T-helper 2 cell treated with Interferon-gamma antibody and Interleukin-4, amounts not matched to agents 100 ng/mL and 5 ng/mL, for 36 hours (primary cell): ENCODE measurements around the gene CDO1. TPM values are rescaled to one million over a fixed set of nuclear protein-coding genes. Genes with fewer than 3 reads are reported as not detected.
"Not testable (repeated sequence)": the region's sequence is repeated elsewhere in the genome, so short reads cannot be mapped to it uniquely, and the experiment has no call there.

Experiments used
- intact Hi-C: fragments of 100-400 bp; cut with micrococcal nuclease; formaldehyde crosslinking; loops from one replicate; pipeline ENCODE4 v1.15.1; 2023
- total RNA-seq: library from RNA; stranded (reverse); gene quantifications from 2 replicates; pipeline ENCODE4 v1.2.3, GENCODE V29; 2022

The CDO1 gene
- total RNA-seq, 1 donor from 2014 or later, result 0.23 TPM

GRCh38 chr5:115835481-115835880 lies 19.0 kb upstream of the CDO1 start:
- intact Hi-C loops, result no loop called here

- intact Hi-C loops, result loop anchor here (1.0 kb wide), 2 partner anchors 8 to 197 kb away; no protein-coding TSS in a partner anchor
Observed at GRCh38 chr5:115831163-115831768, 14.8 kb upstream of the CDO1 start.

GRCh38 chr5:115829913-115830312 lies 13.5 kb upstream of the CDO1 start:
- intact Hi-C loops, result no loop called here

GRCh38 chr5:115825948-115826347 lies 9.5 kb upstream of the CDO1 start:
- intact Hi-C loops, result no loop called here

- intact Hi-C loops, result not testable (repeated sequence)
Observed at GRCh38 chr5:115824983-115825382, 8.5 kb upstream of the CDO1 start.

- intact Hi-C loops, result no loop called here
Observed at GRCh38 chr5:115820846-115821245, 4.4 kb upstream of the CDO1 start.

GRCh38 chr5:115818821-115819220 lies 2.4 kb upstream of the CDO1 start:
- intact Hi-C loops, result loop anchor here (10.0 kb wide), 1 partner anchor 756 kb away; the partner anchor contains the start of gene SEMA6A

- intact Hi-C loops, result loop anchor here (10.0 kb wide), 1 partner anchor 757 kb away; the partner anchor contains the start of gene SEMA6A
Observed at GRCh38 chr5:115817386-115817785, 927 bp upstream of the CDO1 start.

GRCh38 chr5:115815693-115816225 lies 700 bp downstream of the CDO1 start:
- intact Hi-C loops, result loop anchor here (10.0 kb wide), 1 partner anchor 759 kb away; the partner anchor contains the start of gene SEMA6A

- intact Hi-C loops, result loop anchor here (10.0 kb wide), 1 partner anchor 760 kb away; the partner anchor contains the start of gene SEMA6A
Observed at GRCh38 chr5:115815006-115815692, 1.3 kb downstream of the CDO1 start.

GRCh38 chr5:115813719-115814118 lies 2.7 kb downstream of the CDO1 start:
- intact Hi-C loops, result loop anchor here (10.0 kb wide), 1 partner anchor 761 kb away; the partner anchor contains the start of gene SEMA6A

GRCh38 chr5:115812372-115812771 lies 4.1 kb downstream of the CDO1 start:
- intact Hi-C loops, result loop anchor here (10.0 kb wide), 1 partner anchor 762 kb away; the partner anchor contains the start of gene SEMA6A

- intact Hi-C loops, result loop anchor here (10.0 kb wide), 1 partner anchor 763 kb away; the partner anchor contains the start of gene SEMA6A
Observed at GRCh38 chr5:115811406-115811805, 5.1 kb downstream of the CDO1 start.

GRCh38 chr5:115810761-115811160 lies 5.7 kb downstream of the CDO1 start:
- intact Hi-C loops, result loop anchor here (10.0 kb wide), 1 partner anchor 764 kb away; the partner anchor contains the start of gene SEMA6A

GRCh38 chr5:115809946-115810345 lies 6.5 kb downstream of the CDO1 start:
- intact Hi-C loops, result loop anchor here (10.0 kb wide), 1 partner anchor 765 kb away; the partner anchor contains the start of gene SEMA6A

- intact Hi-C loops, result not testable (repeated sequence)
Observed at GRCh38 chr5:115808066-115808465, 8.4 kb downstream of the CDO1 start.

- intact Hi-C loops, result no loop called here
Observed at GRCh38 chr5:115807654-115808052, 8.8 kb downstream of the CDO1 start.

GRCh38 chr5:115806986-115807653 lies 9.3 kb downstream of the CDO1 start:
- intact Hi-C loops, result no loop called here

GRCh38 chr5:115801984-115802383 lies 14.5 kb downstream of the CDO1 start:
- intact Hi-C loops, result no loop called here

GRCh38 chr5:115801152-115801551 lies 15.3 kb downstream of the CDO1 start:
- intact Hi-C loops, result no loop called here

- intact Hi-C loops, result no loop called here
Observed at GRCh38 chr5:115800108-115800507, 16.4 kb downstream of the CDO1 start.
